NCI-H774 (cell line): ENCODE data around the gene TPH2.
A peak's percentile ranks its signal among the peaks of the same experiment; 100 is the strongest.

Source experiments
- DNase-seq: peaks from one replicate; lab custom pipeline; 2025; lab: John Stamatoyannopoulos, UW

Gene TPH2

GRCh38 chr12:71938728-71939385 is at the start of gene TPH2:
Gene TPH2 (plus strand): TSS chr12:71938845. CDS start chr12:71938987, 142 bp downstream.
- peak; percentile 49 for DNase-seq

- no peak for DNase-seq
Measured at GRCh38 chr12:71890475-71890874, 48.2 kb upstream of the TPH2 start.

GRCh38 chr12:71892059-71892458 is 46.6 kb upstream of the TPH2 start:
- no peak for DNase-seq

GRCh38 chr12:71896205-71896882 is 42.3 kb upstream of the TPH2 start:
- no peak for DNase-seq

GRCh38 chr12:71900091-71900490 is 38.6 kb upstream of the TPH2 start:
- no peak for DNase-seq

- no peak for DNase-seq
Measured at GRCh38 chr12:71904629-71905028, 34.0 kb upstream of the TPH2 start.

DNA sequence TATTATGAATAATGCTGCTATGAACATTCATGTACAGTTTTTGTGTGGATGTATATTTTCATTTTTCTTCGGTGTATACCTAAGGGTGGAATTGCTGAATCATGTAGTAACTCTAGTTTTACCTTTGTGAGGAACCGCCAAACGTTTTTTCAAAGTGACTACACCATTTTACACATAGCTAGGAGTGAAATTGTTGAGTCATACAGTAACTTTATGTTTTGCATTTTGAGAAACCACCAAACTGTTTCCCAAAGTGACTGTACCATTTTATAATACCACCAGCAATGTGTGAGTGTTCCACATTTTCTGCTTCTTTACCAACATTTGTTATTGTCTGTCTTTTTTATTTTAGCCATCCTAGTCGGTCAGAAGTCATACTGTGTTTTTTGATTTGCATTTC is 3.1 kb upstream of the TPH2 start:
- no peak for DNase-seq

DNA sequence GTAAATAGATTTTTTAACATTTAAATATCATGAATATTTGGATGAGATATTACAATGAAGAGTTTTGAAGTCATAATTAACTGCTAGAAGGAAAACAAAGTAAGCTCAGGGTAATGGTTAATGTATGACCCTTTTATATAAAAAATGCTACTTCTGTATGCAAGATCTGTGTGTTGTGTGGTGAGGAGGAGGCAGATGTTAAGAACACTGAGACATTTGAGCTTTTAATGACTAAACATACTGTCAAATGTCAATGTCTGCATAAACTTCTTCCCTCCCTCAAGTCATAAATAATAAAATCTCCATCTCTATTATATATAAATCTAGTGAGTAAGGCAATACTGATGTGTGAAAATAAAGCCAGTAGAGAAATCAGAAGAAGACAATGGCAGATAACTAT is 1.4 kb downstream of the TPH2 start:
- no peak for DNase-seq

DNA sequence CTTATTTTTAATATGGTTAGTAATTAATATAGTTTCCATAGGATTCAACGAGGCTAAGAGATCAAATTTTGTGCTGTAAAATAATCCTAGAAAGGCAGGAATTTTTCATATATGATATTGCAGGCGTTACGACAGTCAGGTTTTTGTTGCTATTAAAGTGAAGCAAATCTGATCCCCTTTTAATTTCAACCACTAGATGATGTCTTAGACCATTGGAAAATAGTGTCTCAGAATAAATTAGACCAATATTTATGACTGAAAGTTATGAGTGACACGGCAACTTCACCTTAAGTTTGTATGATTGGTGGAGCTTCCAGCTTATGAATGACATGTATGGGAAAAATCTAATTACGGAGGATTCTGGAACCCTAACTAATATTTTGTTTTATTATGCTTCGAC is 2.5 kb downstream of the TPH2 start:
- DNase-seq, result no peak

- DNase-seq, result no peak
Measured at GRCh38 chr12:71942259-71942658, 3.6 kb downstream of the TPH2 start.

DNA sequence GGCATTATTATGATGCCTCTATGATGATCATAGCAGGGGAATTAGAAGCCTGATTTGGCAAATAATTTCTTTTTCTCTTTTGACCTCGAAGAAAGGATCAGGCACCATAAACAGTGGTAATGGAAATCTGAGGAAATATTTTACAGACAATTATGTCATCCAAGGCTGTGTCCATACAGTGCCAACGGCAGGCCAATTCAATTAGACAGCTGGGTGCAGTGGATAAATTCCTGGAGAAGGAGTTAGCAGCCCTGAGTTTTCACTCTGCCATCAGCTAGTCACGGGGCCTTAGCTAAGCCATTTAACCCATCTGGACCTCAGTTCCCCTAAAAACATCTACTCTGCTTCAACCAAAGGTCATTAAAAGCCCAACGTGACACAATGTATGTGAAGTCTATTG is 4.1 kb downstream of the TPH2 start:
- no peak for DNase-seq

DNA sequence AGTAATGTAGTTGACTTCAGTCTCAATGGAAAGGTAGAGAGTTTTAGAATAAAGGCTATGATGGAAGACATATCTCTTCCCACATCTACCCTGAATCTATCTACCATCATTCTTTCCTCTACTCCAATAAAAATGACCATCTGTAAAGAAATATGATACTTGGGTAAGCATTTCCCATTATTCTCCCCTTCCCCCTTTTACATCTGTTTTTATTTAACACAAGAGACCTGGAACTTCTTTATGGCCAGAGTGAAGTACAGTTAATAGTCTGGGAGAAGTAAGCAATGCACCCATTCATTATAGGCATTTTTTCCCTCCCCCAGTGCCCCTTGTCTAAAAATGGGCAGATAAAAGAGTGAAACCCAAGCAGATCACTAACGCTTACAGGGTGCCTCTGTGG is 6.5 kb downstream of the TPH2 start:
- DNase-seq, result no peak

DNA sequence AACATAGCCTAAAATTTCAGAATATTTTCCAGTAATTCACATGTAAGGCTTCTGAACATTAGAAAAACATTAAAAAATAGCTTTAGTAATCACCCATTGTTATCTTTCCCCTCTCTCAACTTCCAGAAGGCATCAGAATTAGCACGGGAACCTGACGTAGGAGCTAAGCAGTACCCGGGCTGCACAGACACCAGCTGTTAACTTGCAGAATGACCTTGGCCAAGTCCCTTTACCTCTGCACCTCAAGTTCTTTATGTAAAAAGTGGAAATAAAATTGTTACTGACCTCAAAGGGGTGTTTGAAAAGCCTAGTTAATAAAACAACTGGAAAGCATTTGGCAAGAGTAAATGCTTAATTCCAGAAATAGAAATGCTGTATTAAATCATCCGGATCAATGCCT is 7.2 kb downstream of the TPH2 start:
- DNase-seq, result no peak

DNA sequence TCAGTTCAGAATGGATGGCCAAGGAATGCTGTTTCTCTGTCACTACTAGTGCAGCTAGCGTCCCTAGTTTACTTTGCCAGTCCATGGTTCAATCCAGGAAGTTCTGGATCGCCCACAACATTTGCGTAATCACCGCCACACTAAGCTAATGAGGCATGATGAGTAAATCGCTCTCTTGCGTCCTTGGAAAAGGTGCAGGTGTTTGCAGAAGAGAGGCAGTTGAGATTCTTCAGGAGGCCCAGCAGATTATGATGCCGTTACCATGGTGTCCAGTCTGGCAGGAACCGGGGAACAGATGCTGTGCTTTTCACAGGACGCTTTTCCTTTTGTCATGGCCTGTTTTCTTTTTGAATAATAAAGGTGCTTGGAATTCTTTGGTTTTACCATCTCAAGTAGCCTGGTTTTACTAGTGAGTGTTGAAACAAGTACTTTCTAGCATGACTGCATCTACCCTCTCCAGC is 9.0 kb downstream of the TPH2 start:
- peak; percentile 97 for DNase-seq

DNA sequence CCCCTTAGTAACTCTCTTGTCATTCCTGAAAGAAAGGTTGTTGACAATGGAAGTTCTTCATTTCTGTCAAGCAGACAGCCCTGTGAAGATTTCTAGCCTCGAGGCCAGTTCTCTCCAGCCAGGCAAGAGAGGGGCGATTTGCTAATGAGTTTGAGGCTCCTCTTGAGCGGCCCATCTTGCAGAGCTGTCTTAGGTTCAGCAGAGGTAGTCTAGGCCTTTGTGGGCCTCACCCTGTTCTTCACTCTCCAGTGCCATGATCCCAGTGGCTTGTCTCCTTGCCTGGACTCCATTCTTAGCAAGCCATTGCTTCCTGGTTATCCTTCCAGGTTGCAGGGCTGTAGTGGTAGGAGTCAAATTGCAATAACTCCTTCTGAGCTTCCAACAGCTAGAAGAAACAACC is 9.7 kb downstream of the TPH2 start:
- DNase-seq, result no peak

- peak; percentile 54 for DNase-seq
Measured at GRCh38 chr12:71949646-71950045, 11.0 kb downstream of the TPH2 start.

DNA sequence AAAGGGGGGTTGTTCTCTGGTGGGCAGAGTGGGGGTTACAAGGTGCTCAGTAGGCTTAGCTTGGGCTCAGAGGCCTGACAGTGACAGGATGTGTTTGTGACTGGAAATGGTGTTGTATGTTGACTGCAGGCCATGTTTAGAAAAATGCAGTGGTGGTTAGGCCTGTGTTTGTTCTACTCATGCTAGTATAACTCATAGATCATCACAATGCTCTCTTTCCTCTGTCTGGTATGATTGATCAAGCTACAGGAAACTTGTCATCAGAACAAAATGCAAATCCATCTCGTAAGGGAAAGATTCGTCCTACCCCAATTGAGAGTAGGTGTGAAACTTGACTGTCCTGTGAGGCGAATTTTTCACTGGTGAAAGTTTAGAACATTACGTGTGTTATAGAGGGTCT is 11.8 kb downstream of the TPH2 start:
- DNase-seq, result no peak

DNA sequence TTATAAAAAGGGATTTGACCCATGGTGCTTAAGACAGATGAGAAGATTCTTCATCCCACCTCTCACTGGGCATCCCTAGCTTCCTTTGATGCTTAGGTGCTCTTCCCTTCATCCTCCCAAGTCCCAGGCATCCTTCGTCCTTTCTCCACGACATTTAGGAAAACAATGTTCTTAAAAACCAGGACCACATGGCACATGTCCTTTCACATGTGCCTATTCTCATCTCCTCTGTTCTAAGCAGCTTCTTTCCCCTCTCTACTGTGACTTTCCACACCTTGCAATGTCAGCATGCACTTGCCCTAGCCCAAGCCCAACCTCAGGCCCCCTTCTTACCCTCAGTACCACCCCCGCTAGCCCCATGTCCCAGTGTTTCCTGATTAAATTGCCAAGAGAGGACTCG is 12.2 kb downstream of the TPH2 start:
- DNase-seq, result no peak

DNA sequence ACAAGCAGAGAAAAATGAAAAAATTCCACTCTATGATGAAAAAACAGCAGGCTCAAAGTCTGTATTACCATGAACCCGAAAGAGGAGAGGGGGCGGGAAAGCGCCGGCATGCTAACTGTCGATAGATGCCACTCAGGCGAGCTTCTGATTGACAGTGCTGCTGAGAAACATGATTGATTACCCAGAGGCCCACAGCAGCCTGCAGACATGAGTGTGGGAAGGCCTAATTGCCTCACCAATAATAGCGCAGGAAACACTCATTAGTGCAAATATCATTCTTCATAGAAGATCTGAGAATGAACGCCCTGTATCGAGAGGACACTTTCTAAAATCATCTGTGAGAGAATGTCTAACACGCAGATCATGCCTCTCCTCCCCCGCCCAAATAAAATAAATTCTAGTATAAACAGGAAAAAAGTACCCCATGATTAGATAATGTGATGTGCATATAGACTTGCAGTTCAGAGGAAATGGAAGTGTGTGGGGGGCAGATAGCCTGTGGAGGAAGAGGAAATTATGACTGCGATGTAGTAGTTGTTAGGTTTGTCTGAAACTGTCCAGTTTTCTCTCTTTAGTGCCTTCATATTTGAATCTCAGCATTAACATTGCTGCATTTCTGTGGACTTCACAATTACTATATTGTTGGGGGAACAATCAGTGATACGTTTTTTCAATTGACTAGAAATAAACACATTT is 15.6 kb downstream of the TPH2 start:
- no peak for DNase-seq

DNA sequence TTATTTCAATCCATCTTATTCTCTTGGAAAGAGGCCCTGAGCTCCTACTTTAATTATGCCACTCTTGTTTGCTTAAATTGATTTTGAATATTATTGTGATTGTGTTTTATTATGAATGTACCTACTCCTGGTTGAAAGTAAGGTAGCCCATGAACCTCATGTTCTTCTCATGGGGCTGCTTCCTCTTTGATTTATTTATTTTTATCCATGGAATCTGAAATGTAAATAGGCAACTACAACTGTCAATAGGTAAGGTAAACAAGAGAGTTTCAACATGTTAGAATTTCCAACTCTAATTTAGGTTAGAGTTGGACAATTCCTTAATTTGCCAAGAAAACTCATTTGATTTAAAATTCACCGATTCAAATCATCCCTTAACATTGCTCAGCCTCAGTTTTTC is 16.2 kb downstream of the TPH2 start:
- no peak for DNase-seq

- no peak for DNase-seq
Measured at GRCh38 chr12:71955970-71956369, 17.3 kb downstream of the TPH2 start.

DNA sequence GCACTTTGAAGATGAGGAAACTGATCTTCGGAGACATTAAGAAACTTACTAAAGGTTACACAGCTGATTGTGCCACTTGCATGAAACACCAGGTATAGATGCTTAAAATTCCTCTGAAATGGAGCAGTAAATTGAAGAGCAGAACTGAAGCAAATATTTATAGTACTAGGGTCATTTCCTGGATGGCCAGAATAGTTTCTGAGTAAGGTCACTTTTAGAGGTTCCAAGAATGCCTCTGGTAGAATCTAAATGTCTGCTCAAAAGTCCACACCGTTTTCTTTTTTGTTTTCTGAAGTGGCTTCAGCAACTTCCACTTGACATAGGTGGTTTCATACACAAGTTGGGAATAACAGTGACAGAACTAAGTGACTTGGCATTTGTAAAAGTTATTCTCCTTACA is 19.4 kb downstream of the TPH2 start:
- no peak for DNase-seq

DNA sequence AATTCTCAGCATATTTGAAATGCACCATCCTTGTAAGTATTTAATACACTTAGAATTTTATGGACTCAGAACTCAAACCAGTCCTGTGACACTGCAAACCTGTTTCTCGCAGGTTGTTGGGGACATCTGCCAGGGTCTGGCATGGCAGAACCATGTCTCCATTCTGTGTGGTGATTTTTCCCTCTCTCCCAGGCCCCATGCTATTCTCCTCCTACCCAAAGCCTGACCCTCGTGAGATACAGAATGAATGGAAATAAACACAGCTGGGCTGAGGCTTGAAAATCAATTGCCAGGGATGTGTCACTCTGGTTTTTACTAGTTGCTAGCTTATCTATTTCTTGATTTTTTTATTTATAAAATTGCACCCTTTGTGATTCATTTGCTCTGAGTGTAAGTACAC is 19.8 kb downstream of the TPH2 start:
- no peak for DNase-seq
